GM18507 (cell line): Measurements from ENCODE around the gene NPTXR.
"Not testable (repeated sequence)": the region's sequence is repeated elsewhere in the genome, so short reads cannot be mapped to it uniquely, and the experiment has no call there.

Source experiments
- DNase-seq: peaks from one replicate; pipeline ENCODE4 v3.0.0; 2011; ENCODE audit warnings: low read depth; ENCODE audit not compliant: insufficient read length; ENCODE audit errors: extremely low spot score
- FAIRE-seq: peaks from 2 replicates; lab custom pipeline; 2011; peaks lifted over from hg19 to GRCh38; lab: Jason Lieb, UNC

NPTXR gene

DNA sequence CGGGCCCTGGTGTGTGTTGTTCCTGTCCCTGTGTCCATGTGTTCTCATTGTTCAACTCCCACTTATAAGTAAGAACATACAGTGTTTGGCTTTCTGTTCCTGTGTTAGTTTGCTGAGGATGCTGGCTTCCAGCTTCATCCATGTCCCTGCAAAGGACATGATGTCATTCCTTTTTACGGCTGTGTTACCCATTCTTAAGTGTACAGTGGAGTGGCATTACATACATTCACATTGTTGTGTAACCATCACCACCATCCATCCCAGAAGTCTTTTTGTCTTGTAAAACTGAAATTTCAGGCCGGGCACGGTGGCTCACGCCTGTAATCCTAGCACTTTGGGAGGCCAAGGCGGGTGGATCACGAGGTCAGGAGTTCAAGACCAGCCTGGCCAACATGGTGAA, 10.6 kb upstream of the NPTXR start:
- not testable (repeated sequence) for DNase-seq, FAIRE-seq

GRCh38 chr22:38853883-38854282, 10.1 kb upstream of the NPTXR start:
- FAIRE-seq, DNase-seq: not testable (repeated sequence)

- FAIRE-seq (no peak), DNase-seq (no peak)
Observed at GRCh38 chr22:38853196-38853651, 9.4 kb upstream of the NPTXR start.

- DNase-seq (no peak), FAIRE-seq (no peak)
Observed at GRCh38 chr22:38852522-38852921, 8.7 kb upstream of the NPTXR start.

GRCh38 chr22:38850941-38851849, 7.4 kb upstream of the NPTXR start:
- FAIRE-seq (no peak), DNase-seq (no peak)

- no peak for DNase-seq
- FAIRE-seq, result no peak
Observed at GRCh38 chr22:38850399-38850798, 6.6 kb upstream of the NPTXR start.

DNA sequence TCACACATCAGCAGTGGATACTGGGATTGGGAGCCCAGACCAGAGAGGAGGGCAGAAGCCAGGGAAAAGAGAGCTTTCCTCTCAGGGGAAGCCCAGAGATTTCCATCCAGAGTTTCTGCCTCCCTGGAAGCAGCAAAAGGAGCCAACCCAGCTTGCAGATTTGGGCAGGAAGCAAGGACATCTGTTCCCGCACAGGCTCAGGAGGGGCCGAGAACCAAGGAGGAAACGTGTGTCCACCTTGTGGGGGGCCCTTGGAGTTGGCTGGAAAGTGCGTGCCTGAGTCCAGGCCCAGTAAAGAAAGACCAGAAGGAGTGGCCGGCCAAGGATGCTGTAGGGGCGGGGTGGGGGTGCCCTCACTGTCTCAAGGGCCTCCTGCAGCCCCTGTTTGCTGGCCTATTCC, 6.0 kb upstream of the NPTXR start:
- FAIRE-seq, result no peak
- DNase-seq, result no peak

GRCh38 chr22:38846412-38846811, 2.6 kb upstream of the NPTXR start:
- no peak for FAIRE-seq

DNA sequence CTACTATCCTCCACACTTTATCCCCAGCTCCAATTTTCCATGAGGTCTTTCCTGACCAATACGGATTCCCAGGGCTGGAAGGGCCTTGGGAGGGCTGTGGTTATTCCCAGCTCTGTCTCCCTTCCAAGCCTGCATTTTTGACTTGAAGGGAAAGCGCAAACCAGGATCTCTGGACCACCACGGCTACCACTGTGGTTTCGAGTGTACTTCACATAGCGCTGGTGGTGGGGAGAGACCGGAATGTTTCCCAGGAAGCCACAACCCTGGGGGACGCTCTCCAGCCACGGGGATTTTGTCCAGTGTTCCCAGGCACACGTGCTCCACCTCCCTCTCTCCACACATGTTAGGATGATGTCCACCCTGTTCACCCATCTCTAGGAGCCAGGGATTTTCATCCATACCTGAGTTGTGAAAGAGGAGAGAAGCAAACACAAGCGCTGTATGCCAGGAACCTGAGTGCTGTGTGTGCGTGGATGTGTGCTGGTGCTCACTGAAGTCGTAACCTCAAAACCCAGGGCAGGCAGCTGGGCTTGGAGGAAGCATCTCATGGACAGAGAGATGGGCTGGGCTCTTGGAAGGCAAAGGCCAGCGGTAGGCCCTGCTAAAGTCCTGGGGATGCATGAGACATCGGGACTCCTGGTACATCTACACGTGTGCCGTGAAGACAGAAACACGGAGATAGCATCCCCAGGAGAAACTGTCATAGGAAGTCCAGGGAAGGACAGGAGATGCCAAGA, 1.3 kb upstream of the NPTXR start:
- FAIRE-seq, result no peak
- DNase-seq, result no peak

More at GRCh38 chr22:38846412-38846811, 2.6 kb upstream of the NPTXR start:
- DNase-seq, result no peak

DNA sequence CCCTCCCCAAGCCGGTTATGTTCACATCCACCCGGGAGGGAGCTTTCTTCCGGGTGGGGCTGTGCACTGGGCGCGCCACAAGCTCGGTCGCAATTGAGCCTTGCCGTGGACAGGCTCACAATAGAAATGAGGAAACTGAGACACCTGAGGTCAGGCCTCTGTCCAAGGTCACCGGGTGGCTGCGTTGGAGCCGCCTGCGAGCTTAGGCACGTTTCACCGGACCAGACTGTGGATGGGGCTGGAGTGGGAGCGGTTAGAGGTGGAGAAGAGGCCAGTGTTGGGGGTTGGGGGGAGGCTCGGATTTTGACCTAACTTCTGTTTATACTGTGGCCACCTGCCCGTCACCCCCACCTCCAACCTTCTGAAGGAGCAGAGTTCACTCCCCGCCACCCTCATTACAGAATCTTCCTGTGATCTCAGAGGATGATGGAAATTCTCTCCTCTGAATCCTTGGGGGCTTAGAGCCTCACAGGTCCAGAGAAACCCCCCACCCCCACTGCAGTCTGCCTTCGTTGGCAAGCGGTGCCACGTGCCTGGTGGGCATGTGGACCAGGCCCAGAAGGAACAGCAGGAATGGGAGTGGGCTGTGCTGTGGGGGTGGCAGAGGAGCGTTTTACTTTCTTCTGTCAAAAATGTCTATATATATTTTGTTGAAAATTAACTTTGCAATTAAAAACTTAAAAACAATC, 631 bp upstream of the NPTXR start:
- DNase-seq (no peak), FAIRE-seq (no peak)

- FAIRE-seq (no peak), DNase-seq (no peak)
Observed at GRCh38 chr22:38843201-38843656, 599 bp downstream of the NPTXR start.

DNA sequence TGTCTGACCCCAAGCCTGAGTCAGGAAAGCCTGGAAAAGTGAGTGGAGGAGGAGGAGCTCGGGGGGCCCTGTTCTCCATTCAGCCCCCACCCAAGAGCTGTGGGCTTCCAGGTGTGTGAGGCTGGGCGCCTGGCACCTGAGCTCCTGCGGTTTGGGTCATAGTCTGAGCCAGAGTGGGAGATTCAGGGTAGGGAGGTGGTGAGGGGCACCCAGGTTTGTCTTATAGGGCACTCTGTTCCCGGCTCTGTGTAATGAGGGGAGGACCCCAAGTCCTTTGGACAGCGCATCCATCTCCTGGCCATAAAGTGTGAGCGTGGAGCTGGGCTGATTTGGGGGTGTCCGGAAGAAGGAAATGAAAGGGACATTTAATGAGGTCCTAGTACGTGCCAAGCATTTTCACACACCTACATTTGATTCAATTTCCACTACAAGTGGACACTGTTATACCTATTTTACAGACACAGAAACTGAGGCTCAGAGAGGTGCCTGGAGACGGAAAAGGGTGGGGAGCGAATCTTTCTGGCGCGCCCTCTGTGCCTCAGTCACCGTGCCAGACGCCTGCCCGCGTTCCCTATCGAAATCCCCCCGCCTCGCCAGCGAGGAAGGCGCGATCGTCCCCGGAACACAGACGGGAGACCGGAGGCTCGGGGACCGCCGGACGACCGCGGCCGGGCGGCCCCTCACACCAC, 1.2 kb downstream of the NPTXR start:
- no peak for FAIRE-seq

GRCh38 chr22:38841635-38842034, 2.2 kb downstream of the NPTXR start:
- no peak for FAIRE-seq
- DNase-seq, result no peak

More for the DNA sequence above, 1.2 kb downstream of the NPTXR start:
- no peak for DNase-seq

DNA sequence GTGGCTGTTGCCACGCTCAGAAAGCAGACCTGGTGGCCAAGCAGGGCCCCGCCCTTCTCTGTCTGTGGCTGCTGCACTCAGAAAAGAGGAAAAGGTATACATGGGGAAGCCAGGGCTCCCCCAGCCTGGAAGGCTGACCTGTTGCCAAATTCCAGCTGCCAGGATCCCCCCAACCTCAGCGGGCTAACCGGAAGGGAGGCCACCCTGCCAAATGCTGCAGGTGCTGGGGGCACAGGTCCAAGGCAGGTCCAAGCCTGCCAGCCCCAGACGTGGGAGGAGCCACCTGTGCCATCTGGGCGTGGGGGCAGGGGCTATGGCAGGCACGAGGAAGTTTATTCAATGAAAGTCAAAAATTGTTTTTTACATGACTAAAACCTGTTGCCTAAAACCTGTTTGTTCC, 2.6 kb downstream of the NPTXR start:
- DNase-seq (no peak), FAIRE-seq (no peak)

- no peak for FAIRE-seq
Observed at GRCh38 chr22:38840129-38840528, 3.7 kb downstream of the NPTXR start.

DNA sequence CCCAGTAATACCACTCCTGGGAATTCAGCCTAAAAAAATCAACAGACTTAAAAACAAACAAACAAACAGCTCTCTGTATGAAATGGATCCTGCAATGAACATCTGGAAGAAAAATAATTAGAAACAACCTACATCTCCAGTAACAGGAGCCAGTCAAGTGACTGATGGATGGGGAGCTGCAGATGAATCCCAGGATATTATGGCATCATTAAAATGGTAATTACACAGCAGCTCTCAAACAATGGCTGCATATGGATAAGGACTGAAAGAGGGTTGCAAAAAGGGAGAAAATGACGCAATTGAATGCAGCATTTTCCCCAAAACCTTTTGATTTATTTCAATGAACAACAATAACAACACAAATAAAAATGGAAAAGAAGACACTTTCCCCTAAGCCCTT, 4.1 kb downstream of the NPTXR start:
- FAIRE-seq (no peak), DNase-seq (no peak)

More at GRCh38 chr22:38840129-38840528, 3.7 kb downstream of the NPTXR start:
- DNase-seq, result no peak

DNA sequence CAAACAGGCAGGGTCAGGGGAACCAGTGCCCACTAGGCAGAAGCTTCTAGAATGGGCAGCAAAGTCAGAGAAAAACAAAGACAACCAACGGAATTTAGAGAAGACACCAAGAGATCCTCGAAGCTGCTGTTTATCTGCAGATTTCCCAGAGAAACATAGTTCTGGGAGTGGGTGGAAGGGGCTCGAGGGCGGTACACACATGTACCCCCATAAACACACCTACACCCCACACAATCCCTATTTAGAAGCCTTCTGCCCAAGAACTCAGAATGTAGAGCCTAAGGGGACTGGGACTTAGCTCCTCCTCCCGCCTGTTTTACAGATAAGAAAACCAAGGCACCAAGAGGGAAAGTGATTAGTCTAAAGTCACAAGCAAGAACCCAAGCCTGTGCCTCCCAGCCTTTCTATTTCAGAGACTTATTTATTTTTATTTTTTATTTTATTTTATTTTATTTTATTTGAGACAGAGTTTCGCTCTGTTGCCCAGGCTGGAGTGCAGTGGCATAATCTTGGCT, 6.4 kb downstream of the NPTXR start:
- DNase-seq (no peak), FAIRE-seq (no peak)

- FAIRE-seq, result no peak
Observed at GRCh38 chr22:38835888-38836301, 7.9 kb downstream of the NPTXR start.

DNA sequence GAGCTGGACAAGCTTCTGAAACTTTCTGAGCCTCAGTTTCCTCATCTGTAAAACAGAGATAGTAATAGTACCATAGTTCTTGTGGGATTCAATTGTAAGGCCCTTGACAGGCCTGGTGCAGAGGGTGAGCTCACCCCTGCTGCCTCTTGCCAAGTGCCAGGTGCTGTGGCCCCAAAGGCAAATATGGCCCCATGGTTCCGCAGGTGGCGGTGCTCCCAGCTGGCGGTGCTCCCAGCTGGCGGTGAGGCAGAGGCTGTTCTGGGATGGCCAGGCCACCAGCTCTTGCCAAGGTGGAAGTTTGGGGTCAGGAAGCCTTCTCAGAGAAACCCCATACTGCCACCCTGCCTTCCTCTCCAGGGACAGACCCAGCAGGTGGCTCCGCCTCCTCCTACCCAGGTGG, 8.8 kb downstream of the NPTXR start:
- DNase-seq (no peak), FAIRE-seq (no peak)

More at GRCh38 chr22:38835888-38836301, 7.9 kb downstream of the NPTXR start:
- no peak for DNase-seq
